Fibroblast of gingiva (primary cell): Measurements from ENCODE around the gene SMYD5.
"Not testable (repeated sequence)": the region's sequence is repeated elsewhere in the genome, so short reads cannot be mapped to it uniquely, and the experiment has no call there.

Experiments used
- DNase-seq: peaks from one replicate; pipeline ENCODE4 v3.0.0-alpha.2; 2011; ENCODE audit warnings: low read depth

The SMYD5 gene

GRCh38 chr2:73260338-73260984 lies 46.4 kb downstream of the SMYD5 start:
- DNase-seq: peak; percentile 47

DNA sequence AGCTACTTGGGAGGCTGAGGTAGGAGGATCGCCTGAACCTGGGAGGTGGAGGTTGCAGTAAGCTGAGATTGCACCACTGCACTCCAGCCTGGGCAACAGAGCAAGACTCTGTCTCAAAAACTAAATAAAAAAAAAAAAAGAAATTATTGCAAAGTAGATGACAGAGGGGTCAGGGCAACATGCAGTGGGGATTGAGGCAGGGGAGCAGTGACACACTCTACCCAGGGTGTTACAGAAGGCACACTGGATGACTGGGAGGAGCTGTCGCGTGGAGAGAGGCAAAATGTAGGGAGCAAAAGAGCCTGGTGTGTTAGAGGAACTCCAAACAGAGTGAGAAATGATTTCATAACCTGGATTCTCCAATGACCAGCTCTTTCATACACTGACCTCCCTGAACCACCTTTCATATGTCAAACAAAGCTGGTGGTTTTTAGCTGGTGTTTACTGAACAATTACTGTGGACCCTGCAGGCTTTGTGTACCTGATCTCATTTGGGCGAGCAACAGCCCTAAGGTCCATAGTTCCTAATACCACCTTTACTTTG lies 48.1 kb downstream of the SMYD5 start:
- no peak for DNase-seq

DNA sequence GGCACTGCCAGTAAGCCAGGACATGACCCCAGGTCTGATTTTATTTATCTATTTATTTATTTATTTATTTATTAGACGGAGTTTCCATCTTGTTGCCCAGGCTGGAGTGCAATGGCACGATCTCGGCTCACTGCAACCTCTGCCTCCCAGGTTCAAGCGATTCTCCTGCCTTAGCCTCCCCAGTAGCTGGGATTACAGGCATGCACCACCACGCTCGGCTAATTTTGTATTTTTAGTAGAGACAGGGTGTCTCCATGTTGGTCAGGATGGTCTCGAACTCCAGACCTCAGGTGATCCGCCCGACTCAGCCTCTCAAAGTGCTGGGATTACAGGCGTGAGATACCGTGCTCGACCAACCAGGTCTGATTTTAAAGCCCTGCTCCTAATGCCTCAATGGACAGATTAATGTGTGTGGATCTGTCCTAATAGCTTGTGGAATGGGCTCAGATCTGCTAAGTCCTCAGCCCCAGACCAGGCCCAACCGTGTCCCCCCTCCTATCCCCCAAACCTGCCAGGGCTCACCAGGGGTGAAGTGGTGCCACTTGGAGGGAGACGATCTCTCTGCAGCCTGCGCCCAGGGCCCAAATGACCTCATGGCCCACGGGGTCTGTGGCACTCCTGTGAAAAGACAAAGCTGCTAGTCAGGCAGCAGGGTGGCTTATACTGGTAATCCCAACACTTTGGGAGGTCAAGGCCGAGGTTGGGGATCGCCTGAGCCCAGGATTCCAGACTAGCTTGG lies 48.8 kb downstream of the SMYD5 start:
- not testable (repeated sequence) for DNase-seq

- no peak for DNase-seq
Measured at GRCh38 chr2:73263540-73264331, 49.7 kb downstream of the SMYD5 start.

DNA sequence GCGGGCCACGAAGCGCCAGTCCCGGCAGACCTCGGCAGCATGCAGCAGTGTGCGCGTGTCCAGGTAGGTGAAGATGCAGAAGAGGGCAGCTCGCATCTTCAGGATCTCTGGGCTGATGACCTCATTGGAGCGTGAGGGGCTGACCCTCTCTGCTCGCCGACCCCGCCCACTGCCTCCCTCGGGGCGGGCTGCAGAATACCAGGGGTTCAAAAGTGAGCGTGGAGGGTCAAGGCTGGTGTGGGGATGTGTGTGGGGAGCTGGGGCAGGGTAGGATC lies 50.2 kb downstream of the SMYD5 start:
- DNase-seq: no peak

GRCh38 chr2:73264783-73265182 lies 50.7 kb downstream of the SMYD5 start:
- DNase-seq: no peak

DNA sequence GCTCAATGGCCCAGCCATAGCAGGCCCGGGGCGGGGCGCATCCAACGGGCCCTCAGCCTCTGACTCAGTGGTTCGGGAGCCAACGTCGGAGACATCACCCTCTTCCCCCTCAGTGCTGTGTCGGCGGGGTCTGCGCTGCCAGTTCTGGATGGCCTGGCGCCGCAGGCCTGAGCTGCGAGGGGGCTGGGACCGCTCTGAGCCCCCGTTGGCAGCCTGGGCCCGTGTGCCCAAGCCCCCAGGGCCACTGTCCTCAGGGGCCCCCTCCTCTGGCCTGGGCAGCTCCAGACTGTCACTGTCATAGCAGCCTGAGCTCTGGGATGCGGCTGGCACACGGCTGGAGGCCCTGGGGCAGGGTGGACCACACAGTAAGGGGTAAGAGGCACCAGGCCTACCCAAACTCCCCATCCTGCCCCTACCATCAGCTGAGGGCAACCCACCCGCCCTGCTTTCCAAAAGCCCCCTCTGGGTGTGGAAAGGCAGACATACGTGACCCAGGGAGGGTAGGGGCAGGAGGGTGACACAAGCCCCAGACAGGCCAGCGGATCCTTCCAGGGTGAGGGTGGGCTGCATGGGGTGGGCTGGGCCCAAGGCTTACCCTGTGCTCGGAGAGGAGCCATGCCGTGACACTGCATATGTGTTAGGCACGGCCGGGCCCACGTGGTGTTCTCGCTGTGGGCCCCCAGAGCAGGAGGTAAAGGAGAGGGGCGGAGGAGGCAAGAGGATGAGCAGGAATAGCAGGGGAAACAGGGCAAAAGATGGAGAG lies 51.4 kb downstream of the SMYD5 start:
- no peak for DNase-seq

- no peak for DNase-seq
Measured at GRCh38 chr2:73266061-73266901, 52.2 kb downstream of the SMYD5 start.

DNA sequence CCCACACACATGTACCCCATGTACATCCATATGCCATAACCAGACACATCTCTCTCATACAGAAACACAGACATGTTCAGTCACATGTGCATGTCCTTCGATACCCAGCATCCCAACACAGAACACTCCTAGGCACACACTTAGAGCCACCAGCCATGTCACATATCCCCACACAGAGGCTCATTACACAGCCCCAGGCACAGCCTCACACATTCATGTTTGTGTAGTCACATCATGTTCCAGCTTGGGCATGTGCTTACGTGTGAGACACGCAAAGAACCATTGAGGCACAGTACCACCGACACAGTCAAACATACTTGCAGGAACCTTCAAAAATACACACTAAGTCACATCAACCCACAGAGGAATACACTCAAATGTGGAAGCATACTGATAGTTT lies 53.0 kb downstream of the SMYD5 start:
- DNase-seq: no peak

GRCh38 chr2:73268366-73268829 lies 54.4 kb downstream of the SMYD5 start:
- no peak for DNase-seq

- DNase-seq: no peak
Measured at GRCh38 chr2:73268830-73269685, 55.0 kb downstream of the SMYD5 start.

GRCh38 chr2:73269686-73270465 lies 55.8 kb downstream of the SMYD5 start:
- DNase-seq: no peak

DNA sequence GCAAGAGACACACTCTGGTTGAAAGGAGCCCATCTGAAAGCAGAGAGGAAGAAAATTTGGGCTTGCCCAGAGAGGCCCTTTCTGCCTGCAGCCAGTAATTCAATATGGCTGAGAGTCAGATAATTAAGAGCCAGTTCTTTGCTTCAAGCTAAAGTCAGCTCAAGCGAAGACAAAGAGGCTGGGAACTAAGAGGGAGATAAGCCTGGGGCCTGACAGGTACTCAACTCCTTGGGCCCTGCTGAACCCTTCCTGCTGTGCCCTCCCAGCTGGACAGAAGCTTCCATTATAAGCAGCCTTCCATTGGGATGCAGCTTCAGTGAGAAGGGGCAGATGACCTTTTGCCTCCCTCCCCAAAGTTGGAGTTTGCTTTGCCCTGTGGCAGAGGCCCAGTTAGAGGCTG lies 58.2 kb downstream of the SMYD5 start:
- no peak for DNase-seq
